Stimulated activated CD8-positive, alpha-beta memory T cell treated with anti-CD3 and anti-CD28 coated beads, Interleukin-15, amount 100 ng/mL, for 48 hours (primary cell): ENCODE results near the gene SKAP2.

Experiments used
- DNase-seq, 2 donors: peaks; one replicate each; pipeline ENCODE4 v3.0.0-alpha.2; 2020; ENCODE audit warnings: low read depth in 2 of 2

Gene SKAP2

DNA sequence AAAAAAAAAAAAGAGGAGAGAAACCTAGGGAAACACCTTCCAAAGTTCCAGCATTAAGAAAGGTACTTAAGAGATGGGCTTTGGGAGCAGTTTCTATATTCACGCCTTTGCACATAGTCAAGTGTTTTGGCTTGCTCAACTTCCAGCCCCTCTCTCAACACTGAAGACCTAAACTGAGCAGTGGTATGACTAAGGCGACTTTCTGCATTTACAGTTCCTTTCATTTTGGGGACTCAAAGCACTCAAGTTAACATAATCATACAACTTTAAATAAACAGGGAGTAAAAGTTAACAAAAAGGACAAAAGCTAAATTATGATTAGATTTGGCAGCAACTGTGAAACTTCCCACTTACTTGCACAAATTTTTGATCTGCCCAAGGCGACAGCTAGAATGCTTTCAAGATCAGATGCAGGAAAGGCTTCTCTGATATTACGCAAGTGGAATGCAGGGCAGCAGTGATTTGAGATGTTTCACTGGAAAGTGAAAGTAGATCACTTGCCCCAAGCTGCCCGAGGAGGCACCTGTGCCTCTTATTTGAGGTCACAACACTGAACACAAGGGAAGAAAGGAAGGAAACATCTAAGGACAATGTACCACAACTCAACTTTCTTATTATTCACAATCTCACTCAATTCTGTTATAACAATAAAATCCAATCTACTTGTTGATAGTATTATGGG lies 199.5 kb downstream of the SKAP2 start:
- DNase-seq: no peak

GRCh38 chr7:26664274-26664673 lies 200.1 kb downstream of the SKAP2 start:
- no peak for DNase-seq

- DNase-seq: no peak
Measured at GRCh38 chr7:26663874-26664273, 200.5 kb downstream of the SKAP2 start.

DNA sequence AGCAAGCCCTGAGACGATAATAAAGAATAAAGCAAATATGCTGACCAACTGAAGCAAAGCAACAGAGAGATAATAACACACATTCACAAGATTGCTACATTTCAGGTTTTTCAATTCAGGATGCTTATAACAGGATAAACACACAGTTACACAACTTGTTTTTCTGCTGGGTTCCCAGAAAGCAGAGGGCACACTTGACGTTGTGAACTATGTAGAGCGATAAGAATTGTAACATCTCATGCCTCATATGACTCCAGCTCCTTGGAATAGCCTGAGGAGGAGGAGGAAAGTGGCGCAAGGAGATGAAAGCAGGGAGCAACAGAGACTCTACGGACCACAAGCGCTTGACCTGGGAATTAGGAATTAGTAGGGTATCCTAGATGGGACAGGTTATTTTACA lies 201.7 kb downstream of the SKAP2 start:
- DNase-seq: no peak

DNA sequence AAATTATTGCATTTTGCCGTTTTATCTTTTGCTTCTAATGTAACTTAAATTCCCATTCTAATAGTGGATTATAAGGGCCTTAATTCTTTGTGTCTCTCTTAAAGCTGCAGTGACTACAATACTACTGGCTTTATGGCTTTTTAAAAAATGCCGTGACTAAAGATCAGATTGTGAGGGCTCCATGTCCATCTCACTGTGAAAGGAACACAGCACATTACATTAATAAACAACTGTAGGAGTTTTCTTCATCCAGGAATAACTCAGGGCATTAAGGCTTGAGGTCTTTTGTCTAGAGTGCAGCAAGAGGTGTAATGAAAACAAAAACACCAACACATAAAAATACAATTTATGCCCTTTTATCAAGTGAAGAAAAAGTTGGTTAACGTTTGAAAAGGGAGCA lies 205.3 kb downstream of the SKAP2 start:
- no peak for DNase-seq

- DNase-seq: no peak
Measured at GRCh38 chr7:26658389-26659084, 205.9 kb downstream of the SKAP2 start.

- no peak for DNase-seq
Measured at GRCh38 chr7:26657686-26658388, 206.6 kb downstream of the SKAP2 start.

- no peak for DNase-seq
Measured at GRCh38 chr7:26657206-26657641, 207.2 kb downstream of the SKAP2 start.

- no peak for DNase-seq
Measured at GRCh38 chr7:26656735-26657134, 207.7 kb downstream of the SKAP2 start.

- DNase-seq: no peak
Measured at GRCh38 chr7:26655781-26656180, 208.6 kb downstream of the SKAP2 start.

DNA sequence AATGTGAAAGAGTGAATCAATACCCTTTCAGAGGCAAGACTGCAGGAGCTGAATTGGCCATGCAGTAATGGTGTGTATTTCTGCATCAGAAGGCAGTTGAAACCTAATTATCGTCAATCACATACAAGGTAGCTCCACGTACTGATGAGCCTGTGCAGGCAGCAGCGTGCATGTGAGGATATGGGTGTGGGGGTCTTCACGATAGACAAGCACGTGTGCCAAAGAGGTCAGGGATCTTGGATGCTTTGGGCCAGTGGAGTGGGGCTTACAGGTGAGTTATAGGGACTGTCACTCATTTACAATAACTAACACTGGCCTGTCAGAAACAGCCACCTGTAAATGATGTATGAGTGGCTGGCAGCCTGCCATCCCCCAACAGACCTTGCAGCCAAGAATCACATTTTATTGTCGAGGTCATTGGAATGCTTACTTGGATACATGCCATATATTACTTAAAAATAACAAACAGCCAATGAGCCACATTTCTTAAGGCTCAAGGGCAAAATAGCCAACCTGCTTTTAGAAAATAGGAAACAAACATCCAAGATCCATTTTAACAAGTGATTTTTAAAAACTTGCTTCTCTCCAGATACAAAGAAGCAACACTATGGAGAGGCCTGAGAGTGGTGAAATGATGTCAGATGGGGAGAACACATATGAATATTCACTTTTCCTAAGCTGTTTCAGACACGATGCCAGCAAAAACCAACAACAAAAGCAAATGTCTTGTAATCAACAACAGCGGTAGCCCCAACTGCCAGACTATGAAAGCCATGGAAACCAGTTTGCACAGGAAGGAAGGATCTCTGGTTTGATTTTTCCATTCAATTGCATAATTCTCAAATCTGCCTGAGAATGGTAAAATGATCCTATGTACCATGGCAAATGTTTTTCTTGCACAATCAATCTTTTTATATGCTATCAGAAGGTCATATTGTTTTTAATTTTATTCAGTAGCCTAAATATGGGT lies 210.7 kb downstream of the SKAP2 start:
- no peak for DNase-seq

- no peak for DNase-seq
Measured at GRCh38 chr7:26652401-26653100, 211.8 kb downstream of the SKAP2 start.

DNA sequence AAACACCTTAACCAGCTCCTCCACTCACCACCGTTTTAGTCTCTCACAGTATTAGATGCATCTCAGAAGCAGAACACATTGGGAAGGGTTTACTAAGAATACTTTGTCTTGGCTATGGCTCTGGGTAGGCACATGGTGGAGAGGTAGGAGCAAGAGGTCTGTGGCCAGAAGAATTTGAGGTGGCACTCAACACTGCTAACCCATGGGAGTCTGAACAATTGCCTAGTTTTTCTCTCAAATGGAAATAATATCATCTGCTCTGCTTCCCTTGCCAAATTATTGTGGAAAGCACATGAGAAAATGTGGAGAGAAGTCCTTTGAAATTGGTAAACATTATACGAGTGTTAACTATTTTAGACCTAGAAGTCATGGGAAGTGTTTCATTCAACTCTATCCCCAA lies 214.3 kb downstream of the SKAP2 start:
- DNase-seq: no peak

- DNase-seq: no peak
Measured at GRCh38 chr7:26649388-26649787, 215.0 kb downstream of the SKAP2 start.

GRCh38 chr7:26648554-26648953 lies 215.8 kb downstream of the SKAP2 start:
- DNase-seq: no peak

DNA sequence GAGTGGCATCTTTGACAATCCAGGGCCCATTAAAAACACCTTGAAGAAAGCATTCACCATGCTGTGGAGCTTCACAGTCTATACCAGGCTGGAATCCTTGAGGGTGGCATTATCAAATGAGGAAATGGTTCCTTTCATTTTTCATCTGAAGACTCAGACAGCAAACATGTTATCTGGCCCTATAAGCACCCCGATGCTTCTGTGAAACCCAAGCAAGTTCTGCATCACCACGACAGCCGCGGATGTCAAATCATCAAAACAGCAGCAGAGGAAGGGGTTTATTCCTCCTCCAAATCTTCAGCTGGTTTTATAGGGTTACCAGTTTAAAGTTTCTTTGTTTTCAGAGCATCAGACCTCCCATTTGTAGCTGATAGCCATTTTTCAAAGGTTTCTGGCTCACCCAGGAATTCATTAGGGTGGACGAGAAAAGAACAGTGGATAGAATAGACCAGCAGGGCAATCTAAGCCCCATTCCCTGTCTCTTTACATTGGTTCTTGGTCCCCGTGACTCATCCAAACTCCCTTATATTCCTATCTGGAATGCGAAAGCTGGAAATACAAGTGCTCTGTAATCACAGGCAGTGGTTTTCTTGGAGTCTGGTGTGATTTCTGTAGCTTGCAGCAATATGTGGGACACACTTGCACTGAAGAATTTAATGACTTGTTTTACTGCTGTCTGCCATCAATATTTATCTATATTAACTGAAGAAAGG lies 217.9 kb downstream of the SKAP2 start:
- DNase-seq: no peak

GRCh38 chr7:26645121-26645520 lies 219.3 kb downstream of the SKAP2 start:
- DNase-seq: no peak

DNA sequence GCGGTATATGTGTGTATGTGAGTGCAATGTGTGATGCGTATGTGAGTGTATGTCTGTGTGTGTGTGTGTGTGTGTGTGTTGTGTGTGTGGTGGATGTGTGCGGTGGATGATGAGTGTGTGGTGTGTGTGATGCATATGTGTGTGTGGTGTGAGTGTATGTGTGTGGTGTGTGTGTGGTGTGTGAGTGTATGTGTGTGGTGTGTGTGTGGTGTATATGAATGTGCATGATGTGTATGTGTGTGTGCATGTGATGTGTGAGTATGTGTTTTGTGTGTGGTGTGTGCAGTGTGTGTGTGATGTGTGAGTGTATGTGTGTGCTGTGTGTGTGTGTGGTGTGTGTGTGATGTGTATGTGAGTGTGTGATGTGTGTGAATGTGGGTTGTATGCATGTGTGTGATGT lies 222.0 kb downstream of the SKAP2 start:
- no peak for DNase-seq

DNA sequence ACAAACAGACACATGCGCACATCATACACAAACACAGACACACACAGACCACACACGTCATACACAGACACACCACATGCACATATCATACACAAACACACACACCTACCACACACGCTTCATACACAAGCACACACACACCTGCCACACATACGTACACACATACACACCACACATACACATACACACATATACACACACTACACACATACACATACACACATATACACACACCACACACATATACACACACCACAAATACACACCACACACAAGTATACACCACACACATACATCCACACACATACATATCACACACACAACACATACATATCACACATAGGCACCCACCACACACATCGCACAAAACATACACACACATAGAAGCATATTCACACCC lies 224.7 kb downstream of the SKAP2 start:
- DNase-seq: no peak

GRCh38 chr7:26639111-26639510 lies 225.3 kb downstream of the SKAP2 start:
- DNase-seq: no peak

- no peak for DNase-seq
Measured at GRCh38 chr7:26638140-26638539, 226.2 kb downstream of the SKAP2 start.
